ENCODE results near the gene AGGF1.

- no peak for TF ChIP-seq CTCF (IDR thresholded peaks at IDR 0.05; ENCODE audit: borderline replicate concordance, extremely low read depth, low read length, poor library complexity, severe bottlenecking)
- no peak for TF ChIP-seq EZH2 (IDR thresholded peaks at IDR 0.05; ENCODE audit: borderline replicate concordance, low read depth, low read length, severe bottlenecking)
Measured at GRCh38 chr5:77073667-77074066, 43.5 kb downstream of the AGGF1 start.
